Sigmoid colon (tissue), 7 donors: ENCODE data around the gene SMYD3. TPM values are rescaled to one million over a fixed set of nuclear protein-coding genes. Genes with fewer than 3 reads are reported as not detected.

Experiments used
- DNase-seq: peaks from one replicate; pipeline ENCODE4 v3.0.0-alpha.2; 2019
- H3K27ac ChIP-seq, 4 donors: fragments of 200-600 bp; sonication (generic); one replicate each; pipeline ENCODE4 v1.5.1; 2016 to 2019; ENCODE audit warnings: mild to moderate bottlenecking in 1 of 4
- H3K27me3 ChIP-seq, 3 donors: fragments of 200-600 bp; sonication (generic); one replicate each; pipeline ENCODE4 v1.5.1; 2019; ENCODE audit warnings: mild to moderate bottlenecking in 1 of 3
- H3K36me3 ChIP-seq, 4 donors: fragments of 200-600 bp; sonication (generic); one replicate each; pipeline ENCODE4 v1.5.1; 2016 to 2019
- H3K4me1 ChIP-seq, 4 donors: fragments of 200-600 bp; sonication (generic); one replicate each; pipeline ENCODE4 v1.5.1; 2017 to 2019
- H3K4me3 ChIP-seq, 4 donors: fragments of 200-600 bp; sonication (generic); one replicate each; pipeline ENCODE4 v1.5.1; 2017 to 2019; ENCODE audit warnings: mild to moderate bottlenecking in 2 of 4, moderate library complexity in 1 of 4
- H3K9me3 ChIP-seq, 4 donors: fragments of 200-600 bp in 3 of 4; sonication (generic) in 3 of 4; one replicate each; pipeline versions ENCODE4 v1.5.1 to v1.6.1; 2013 to 2019
- CTCF ChIP-seq, 4 experiments: fragments of 450-650 bp in 3 of 4; fragments of 200-600 bp in 1 of 4; IDR thresholded peaks; one replicate each; pipeline ENCODE4 v1.5.1; 2016 to 2019; ENCODE audit warnings: antibody characterized with exemption in 4 of 4, mild to moderate bottlenecking in 3 of 4, moderate library complexity in 2 of 4
- EP300 ChIP-seq, 4 donors: sonication (generic); formaldehyde crosslinking; IDR thresholded peaks; one replicate each; pipeline ENCODE4 v1.6.1; 2017; ENCODE audit warnings: antibody characterized with exemption in 4 of 4
- POLR2A ChIP-seq, 2 donors: fragments of 450-650 bp; IDR thresholded peaks; one replicate each; pipeline ENCODE4 v1.6.1; 2016; ENCODE audit warnings: antibody characterized with exemption in 2 of 2, mild to moderate bottlenecking in 2 of 2, moderate library complexity in 2 of 2
- POLR2AphosphoS5 ChIP-seq, 4 donors: sonication (generic); formaldehyde crosslinking; IDR thresholded peaks; one replicate each; pipeline ENCODE4 v1.6.1; 2017; ENCODE audit warnings: antibody characterized with exemption in 4 of 4
- WGBS, 2 donors: extraction: QIAGEN DNeasy Blood & Tissue Kit; methylation state at CpG; one replicate each; pipeline ENCODE4 v1.1.7; 2013; 5-methylcytosine and 5-hydroxymethylcytosine counted together
- intact Hi-C: fragments of 100-400 bp; cut with DNase I; formaldehyde crosslinking; loops from one replicate; pipeline ENCODE4 v1.15.1; 2023
- polyA plus RNA-seq, 3 donors: library from polyadenylated mRNA; stranded (reverse); fragments of 200-250 nt; gene quantifications; one replicate each; pipeline ENCODE4 v1.2.3, GENCODE V29; 2013
- total RNA-seq, 4 donors: library from RNA; depleted of rRNA; stranded (reverse); fragments of >200 nt; gene quantifications; one replicate each; pipeline ENCODE4 v1.1.0, GENCODE V29; 2016
- donor health status: healthy with polysubstance abuse.
- donor health status: Bipolar disorder and iron deficiency.
- donor health status: healthy.

SMYD3 gene
- total and polyA plus RNA-seq, 7 donors = 8.7 to 23.8 (median 17.1) TPM

GRCh38 chr1:246517391-246517790 is 10.3 kb upstream of the SMYD3 start:
- no peaks in the 10 kb centered on the region for H3K4me1 ChIP-seq
- peaks cover 10 to 23% (median 14%) of the 10 kb centered on the region in 4 donors for H3K9me3 ChIP-seq
- H3K27ac ChIP-seq = no peak overlapping the region
- DNase-seq = no peak
- TF ChIP-seq POLR2AphosphoS5 (IDR thresholded peaks at IDR 0.05) (no peak), CTCF (IDR thresholded peaks at IDR 0.05) (no peak)
- no peak overlapping the region for H3K4me3 ChIP-seq
- 79 to 85% methylated on average over 7 of the region's 7 CpGs for WGBS, 2 donors
- intact Hi-C loops = no loop called here
- H3K36me3 ChIP-seq = no peaks in the 10 kb centered on the region
- no peaks in the 10 kb centered on the region for H3K27me3 ChIP-seq

- H3K36me3 ChIP-seq = no peaks in the 10 kb centered on the region
- no peak overlapping the region for H3K27ac ChIP-seq
- H3K4me3 ChIP-seq = no peak overlapping the region
- WGBS, 2 donors = 97% methylated on average over 10 of the region's 10 CpGs
- no peaks in the 10 kb centered on the region for H3K27me3 ChIP-seq
- no peaks in the 10 kb centered on the region for H3K4me1 ChIP-seq
- no peak for DNase-seq
- TF ChIP-seq POLR2A (IDR thresholded peaks at IDR 0.05) (no peak), POLR2AphosphoS5 (IDR thresholded peaks at IDR 0.05) (no peak), CTCF (IDR thresholded peaks at IDR 0.05) (no peak), EP300 (IDR thresholded peaks at IDR 0.05) (no peak)
- H3K9me3 ChIP-seq = peaks cover 10 to 23% (median 14%) of the 10 kb centered on the region in 4 donors
- intact Hi-C loops = no loop called here
These were observed 9.0 kb upstream of the SMYD3 start for GRCh38 chr1:246516126-246516525.

- WGBS, 2 donors = 85 to 88% methylated on average over 3 of the region's 3 CpGs
- DNase-seq = no peak
- Histone ChIP-seq H3K4me1 (no peaks in the 10 kb centered on the region), H3K27me3 (no peaks in the 10 kb centered on the region), H3K27ac (no peak overlapping the region), H3K36me3 (no peaks in the 10 kb centered on the region), H3K4me3 (no peak overlapping the region), H3K9me3 (peaks cover 10 to 23% (median 14%) of the 10 kb centered on the region in 4 donors)
- TF ChIP-seq POLR2AphosphoS5 (IDR thresholded peaks at IDR 0.05) = no peak
- TF ChIP-seq EP300 (IDR thresholded peaks at IDR 0.05) = no peak
- no peak for TF ChIP-seq CTCF (IDR thresholded peaks at IDR 0.05)
- TF ChIP-seq POLR2A (IDR thresholded peaks at IDR 0.05) = no peak
- intact Hi-C loops = no loop called here
These were observed 8.4 kb upstream of the SMYD3 start for GRCh38 chr1:246515390-246516005.

GRCh38 chr1:246513619-246514343 is 6.7 kb upstream of the SMYD3 start:
- intact Hi-C loops = no loop called here
- no peak overlapping the region for H3K27ac ChIP-seq
- whole genome bisulfite sequencing, 2 donors = 93 to 95% methylated on average over 7 of the region's 7 CpGs
- TF ChIP-seq POLR2A (IDR thresholded peaks at IDR 0.05) = no peak
- no peak for TF ChIP-seq EP300 (IDR thresholded peaks at IDR 0.05)
- no peak for TF ChIP-seq POLR2AphosphoS5 (IDR thresholded peaks at IDR 0.05)
- no peak for TF ChIP-seq CTCF (IDR thresholded peaks at IDR 0.05)
- H3K27me3 ChIP-seq = no peaks in the 10 kb centered on the region
- no peaks in the 10 kb centered on the region for H3K36me3 ChIP-seq
- no peak for DNase-seq
- peaks cover 10 to 23% (median 14%) of the 10 kb centered on the region in 4 donors for H3K9me3 ChIP-seq
- no peaks in the 10 kb centered on the region for H3K4me1 ChIP-seq
- H3K4me3 ChIP-seq = no peak overlapping the region
